LNCAP (cell line): ENCODE results near the gene TLR9.

Experiments
- CTCF ChIP-seq: fragments of 450-650 bp; IDR thresholded peaks from 2 replicates; pipeline ENCODE4 v1.5.1; 2017; ENCODE audit warnings: mild to moderate bottlenecking

The TLR9 gene

GRCh38 chr3:52238193-52238760, 12.8 kb upstream of the TLR9 start:
- no peak for TF ChIP-seq CTCF

DNA sequence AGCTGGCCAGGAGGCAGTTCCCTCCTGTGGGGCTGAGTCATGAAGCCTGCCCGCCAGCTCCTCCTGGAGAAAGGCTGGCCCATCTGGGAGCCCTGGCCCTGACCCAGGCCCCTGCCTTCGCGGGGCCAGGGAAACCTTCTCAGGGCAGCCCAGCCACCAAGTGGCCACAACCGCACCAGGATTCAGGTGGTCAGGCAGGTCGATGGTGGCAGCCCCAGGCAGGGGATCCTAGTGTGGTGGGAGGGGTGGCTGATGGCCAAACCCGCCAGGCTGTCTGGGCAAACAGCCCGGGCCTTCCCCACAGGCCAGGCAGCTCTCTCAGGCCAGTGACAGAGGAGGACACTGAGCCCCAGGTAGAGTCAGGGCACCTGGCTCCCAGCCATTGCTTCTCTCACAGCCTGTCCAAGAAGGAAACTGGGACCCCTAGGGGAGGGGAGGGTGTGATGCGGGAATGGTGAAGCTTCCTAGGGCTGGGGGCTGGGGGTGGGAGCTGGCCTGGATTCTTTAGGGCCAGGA, 12.3 kb upstream of the TLR9 start:
- no peak for TF ChIP-seq CTCF

- no peak for TF ChIP-seq CTCF
These were observed 11.7 kb upstream of the TLR9 start for GRCh38 chr3:52237006-52237656.

DNA sequence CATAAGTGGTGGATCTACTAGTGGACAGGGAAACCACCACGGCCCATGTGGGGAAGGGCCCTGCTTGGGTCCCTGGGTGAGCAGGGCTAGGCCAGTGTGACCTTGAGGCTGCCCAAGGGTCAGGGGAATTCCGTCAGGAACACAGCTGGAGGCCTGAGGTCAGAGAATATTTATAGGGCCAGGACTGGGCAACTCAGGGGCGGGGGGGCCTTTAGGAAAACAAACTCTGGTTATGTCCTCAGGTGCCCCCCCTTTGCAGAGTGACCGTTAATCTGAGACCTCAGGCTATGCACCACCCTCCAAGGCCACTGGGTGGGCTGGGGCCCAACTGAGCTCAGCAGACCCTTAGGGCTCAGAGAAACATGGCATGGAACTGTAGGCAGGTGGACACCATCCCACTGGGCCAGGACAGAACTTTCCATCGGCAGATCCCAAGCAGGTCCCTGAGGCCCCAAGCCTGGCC, 11.0 kb upstream of the TLR9 start:
- TF ChIP-seq CTCF, result no peak

- no peak for TF ChIP-seq CTCF
These were observed 9.3 kb upstream of the TLR9 start for GRCh38 chr3:52234516-52235447.

DNA sequence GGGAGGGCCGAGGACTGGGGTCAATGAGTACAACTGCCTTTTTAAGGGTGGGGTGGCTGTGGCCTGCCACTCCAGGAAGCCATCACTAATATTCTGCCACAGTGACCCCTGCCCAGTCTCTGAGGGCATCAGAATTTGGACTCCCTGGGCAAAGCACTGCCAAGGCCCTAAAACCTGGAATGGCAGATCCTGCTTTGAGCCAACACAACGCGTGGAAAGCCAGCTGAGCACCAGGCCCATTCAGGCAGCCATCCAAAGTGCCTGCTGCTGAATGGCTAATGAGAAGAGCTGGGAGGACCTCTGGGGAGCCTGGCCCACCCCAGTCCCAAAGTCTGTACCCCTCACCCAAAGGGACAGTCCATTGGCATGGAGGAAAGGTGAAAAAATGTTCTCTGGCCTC, 8.5 kb upstream of the TLR9 start:
- no peak for TF ChIP-seq CTCF

GRCh38 chr3:52233108-52233591, 7.7 kb upstream of the TLR9 start:
- no peak for TF ChIP-seq CTCF
